OCI-LY7 (cell line): ENCODE results near the gene UBAP2L. TPM values are rescaled to one million over a fixed set of nuclear protein-coding genes. Genes with fewer than 3 reads are reported as not detected.

Source experiments
- BruUV-seq: library from RNA; stranded (reverse); fragments of 400-500 nt; replicated peaks from 2 replicates; lab custom pipeline; 2021; lab: Mats Ljungman, UMichigan
- CTCF ChIA-PET: fragments of 300-600 bp; sonication (Branson Sonifier 250); formaldehyde crosslinking; loops from one replicate; lab custom pipeline; 2022; ENCODE audit warnings: antibody characterized with exemption; ENCODE audit not compliant: unreplicated experiment; lab: Charles Lee
- POLR2A ChIA-PET: fragments of 300-600 bp; sonication (Branson Sonifier 250); formaldehyde crosslinking; loops from one replicate; lab custom pipeline; 2022; ENCODE audit warnings: antibody characterized with exemption; lab: Charles Lee
- DNase-seq: peaks from one replicate; pipeline ENCODE4 v3.0.0-alpha.2; 2015; ENCODE audit warnings: low spot score
- H2AFZ ChIP-seq: fragments of 200-600 bp; sonication (generic), shearing (Covaris generic); 2 replicates; pipeline ENCODE4 v1.6.1; 2014; ENCODE audit warnings: mild to moderate bottlenecking, antibody characterized with exemption, low read length, moderate library complexity
- H3K27ac ChIP-seq: fragments of 200-600 bp; sonication (generic); 2 replicates; pipeline ENCODE4 v1.5.1; 2014; ENCODE audit warnings: mixed run types, low read depth, mild to moderate bottlenecking, moderate library complexity, low read length, inconsistent platforms; ENCODE audit not compliant: poor library complexity, severe bottlenecking
- H3K36me3 ChIP-seq: fragments of 200-600 bp; sonication (generic); 2 replicates; pipeline ENCODE4 v1.6.1; 2014; ENCODE audit warnings: mild to moderate bottlenecking, antibody characterized with exemption, low read length, moderate library complexity, mixed read lengths; ENCODE audit not compliant: insufficient read depth
- H3K4me1 ChIP-seq: fragments of 200-600 bp; sonication (generic); 2 replicates; pipeline ENCODE4 v1.5.1; 2014; ENCODE audit warnings: mild to moderate bottlenecking, low read length; ENCODE audit not compliant: insufficient read depth, poor library complexity, severe bottlenecking
- H3K4me2 ChIP-seq: fragments of 200-600 bp; sonication (generic); 2 replicates; pipeline ENCODE4 v1.6.1; 2014; ENCODE audit warnings: mild to moderate bottlenecking, low read length
- H3K4me3 ChIP-seq: fragments of 200-600 bp; sonication (generic); 2 replicates; pipeline ENCODE4 v1.5.1; 2014; ENCODE audit warnings: mild to moderate bottlenecking, low read depth, low read length; ENCODE audit not compliant: poor library complexity, severe bottlenecking
- H3K79me2 ChIP-seq: fragments of 200-600 bp; sonication (generic); 2 replicates; pipeline ENCODE4 v1.6.1; 2016; ENCODE audit warnings: low read depth, mild to moderate bottlenecking, low read length, moderate library complexity, mixed read lengths; ENCODE audit not compliant: insufficient read depth
- H3K9me2 ChIP-seq: fragments of 200-600 bp; sonication (generic); 2 replicates; pipeline ENCODE4 v1.6.1; 2016; ENCODE audit warnings: mild to moderate bottlenecking, low read length, mixed read lengths; ENCODE audit not compliant: insufficient read depth
- H3K9me3 ChIP-seq: fragments of 200-600 bp; sonication (generic); 2 replicates; pipeline ENCODE4 v1.6.1; 2014; ENCODE audit warnings: mild to moderate bottlenecking, mixed run types, low read length, mixed read lengths
- H4K20me1 ChIP-seq: fragments of 200-600 bp; sonication (generic); 2 replicates; pipeline ENCODE4 v1.6.1; 2014; ENCODE audit warnings: mild to moderate bottlenecking, antibody characterized with exemption, low read length, moderate library complexity, mixed read lengths; ENCODE audit not compliant: insufficient read depth
- CTCF ChIP-seq: fragments of 200-600 bp; sonication (generic); conservative IDR thresholded peaks from 2 replicates; pipeline ENCODE4 v1.5.1; 2014; ENCODE audit warnings: mild to moderate bottlenecking, antibody characterized with exemption, low read length, moderate library complexity, mixed read lengths
- EZH2phosphoT487 ChIP-seq: fragments of 200-600 bp; sonication (generic); IDR thresholded peaks from 2 replicates; pipeline ENCODE4 v1.6.1; 2018; ENCODE audit warnings: low read depth, borderline replicate concordance, mild to moderate bottlenecking, mixed run types, antibody characterized with exemption, low read length, moderate library complexity, mixed read lengths
- intact Hi-C: fragments of 100-400 bp; cut with micrococcal nuclease; formaldehyde crosslinking; loops from one replicate; pipeline ENCODE4 v1.10.0; 2022; ENCODE audit not compliant: unreplicated experiment
- total RNA-seq, 2 experiments: library from RNA; depleted of rRNA in 1 of 2; stranded (reverse); fragments of >200 nt in 1 of 2; shearing (Covaris generic) in 1 of 2; gene quantifications; 2 replicates each; pipeline ENCODE4 v1.2.3, GENCODE V29; 2014 to 2022

UBAP2L gene
- total RNA-seq, 2 experiments from 2014 or later = 80.4 to 179 TPM

DNA sequence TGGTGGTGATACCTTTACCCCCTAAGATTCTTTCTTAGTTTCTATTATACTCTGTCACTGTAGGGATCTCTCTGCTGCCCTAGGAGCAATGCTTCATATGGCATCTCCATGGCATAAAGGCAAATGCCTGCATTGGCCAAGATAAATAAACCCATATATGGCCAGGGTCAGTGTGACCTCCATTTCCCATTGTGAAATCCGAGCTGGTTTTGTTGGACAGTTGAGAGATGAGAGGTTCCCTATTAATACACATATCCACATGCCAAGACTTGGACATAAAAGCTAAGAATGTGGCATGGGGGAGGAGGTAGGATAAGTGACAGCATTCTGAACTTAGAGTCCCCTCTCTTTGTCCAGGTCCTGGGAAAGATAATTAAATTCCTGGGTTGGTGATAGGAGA, 30.2 kb upstream of the UBAP2L start:
- Histone ChIP-seq H4K20me1 (no peaks in the 10 kb centered on the region), H3K36me3 (no peaks in the 10 kb centered on the region), H3K4me3 (no peak overlapping the region), H3K79me2 (no peaks in the 10 kb centered on the region), H3K4me2 (no peak overlapping the region), H3K9me3 (no peaks in the 10 kb centered on the region), H3K9me2 (no peaks in the 10 kb centered on the region), H3K27ac (no peak overlapping the region), H2AFZ (no peak overlapping the region), H3K4me1 (no peaks in the 10 kb centered on the region)
- TF ChIP-seq EZH2phosphoT487 (no peak), CTCF (no peak)
- no peak for DNase-seq
- no TSS peak for BruUV-seq
- ChIA-PET POLR2A (no interaction called here), CTCF (no interaction called here)
- intact Hi-C loops = no loop called here

DNA sequence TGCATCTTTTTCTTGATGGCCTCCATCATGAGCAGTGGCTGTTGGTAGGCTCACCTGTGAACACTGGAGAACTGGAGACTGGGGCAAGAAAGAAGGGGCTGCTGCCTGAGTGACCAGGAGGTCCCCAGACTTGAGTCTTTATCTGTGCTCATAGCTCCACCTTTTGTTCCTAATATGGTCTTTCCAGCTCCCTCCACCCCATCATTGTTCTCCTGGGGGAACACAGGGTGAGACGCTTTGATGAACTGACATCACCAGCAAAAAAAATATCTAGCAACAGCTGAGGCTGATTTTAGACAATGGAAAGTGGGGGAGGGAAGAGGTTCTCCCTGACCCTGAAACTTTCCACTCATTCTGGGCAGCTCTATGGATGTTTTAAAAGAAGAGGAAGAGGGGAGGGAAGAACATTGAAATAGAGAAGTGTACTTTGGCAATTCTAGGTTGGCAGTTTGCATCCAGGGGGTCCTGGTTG, 28.7 kb upstream of the UBAP2L start, which contains the start of gene TPM3:
TPM3 (minus strand) TSS at position 111 of the 472 bp plus-strand sequence; CDS start at position 29, 82 bp downstream.
- Histone ChIP-seq H3K36me3 (no peaks in the 10 kb centered on the region), H3K9me2 (no peaks in the 10 kb centered on the region), H3K4me3 (no peak within 1 kb of the TSS), H3K79me2 (no peaks in the 10 kb centered on the region), H3K9me3 (no peaks in the 10 kb centered on the region), H4K20me1 (no peaks in the 10 kb centered on the region), H3K4me1 (no peaks in the 10 kb centered on the region), H3K4me2 (no peak within 1 kb of the TSS), H2AFZ (no peak within 1 kb of the TSS), H3K27ac (no peak within 1 kb of the TSS)
- no peak for DNase-seq
- no peak for TF ChIP-seq EZH2phosphoT487
- TF ChIP-seq CTCF = no peak
- ChIA-PET POLR2A (interaction anchor here (1.2 to 1.3 kb wide), 2 partner anchors 12 to 27 kb away, joined by 3 to 4 read pairs; no protein-coding TSS in a partner anchor), CTCF (no interaction called here)
- BruUV-seq = no TSS peak
- intact Hi-C loops = no loop called here

- no TSS peak for BruUV-seq
- Histone ChIP-seq H3K27ac (no peak overlapping the region), H2AFZ (no peak overlapping the region), H3K79me2 (no peaks in the 10 kb centered on the region), H3K4me2 (no peak overlapping the region), H3K4me3 (no peak overlapping the region), H3K4me1 (no peaks in the 10 kb centered on the region), H4K20me1 (no peaks in the 10 kb centered on the region), H3K36me3 (no peaks in the 10 kb centered on the region), H3K9me3 (no peaks in the 10 kb centered on the region), H3K9me2 (no peaks in the 10 kb centered on the region)
- TF ChIP-seq CTCF = no peak
- no peak for TF ChIP-seq EZH2phosphoT487
- POLR2A ChIA-PET = interaction anchor here (1.2 to 1.3 kb wide), 2 partner anchors 12 to 26 kb away, joined by 3 to 4 read pairs; no protein-coding TSS in a partner anchor
- CTCF ChIA-PET = no interaction called here
- DNase-seq = no peak
- intact Hi-C loops = no loop called here
These were observed 28.3 kb upstream of the UBAP2L start for GRCh38 chr1:154192476-154192875.
